ENCODE measurements around the gene MINAR2.

The MINAR2 gene

DNA sequence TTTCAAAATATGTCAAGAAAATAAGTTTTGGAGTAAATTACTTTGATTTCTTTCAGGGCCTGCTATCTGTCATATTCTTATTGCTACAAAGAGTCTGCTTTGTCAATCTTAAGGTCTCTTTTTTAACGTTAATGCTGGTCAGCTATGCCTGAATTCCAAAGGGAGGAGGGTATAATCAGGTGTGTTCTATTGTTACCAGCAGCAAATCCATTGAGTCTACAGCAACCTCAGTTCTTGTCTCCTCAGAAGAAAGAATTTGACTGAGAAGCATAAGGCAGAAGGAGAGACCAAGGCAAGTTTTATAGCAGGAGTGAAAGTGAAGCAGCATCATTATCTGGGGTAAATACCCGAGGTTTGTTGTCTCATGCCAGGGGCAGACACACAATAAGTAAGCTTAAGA is 23.7 kb upstream of the MINAR2 start:
- no peak overlapping the region for H3K4me3 ChIP-seq (ENCODE audit: low read length)
- TF ChIP-seq, protein P1, sequence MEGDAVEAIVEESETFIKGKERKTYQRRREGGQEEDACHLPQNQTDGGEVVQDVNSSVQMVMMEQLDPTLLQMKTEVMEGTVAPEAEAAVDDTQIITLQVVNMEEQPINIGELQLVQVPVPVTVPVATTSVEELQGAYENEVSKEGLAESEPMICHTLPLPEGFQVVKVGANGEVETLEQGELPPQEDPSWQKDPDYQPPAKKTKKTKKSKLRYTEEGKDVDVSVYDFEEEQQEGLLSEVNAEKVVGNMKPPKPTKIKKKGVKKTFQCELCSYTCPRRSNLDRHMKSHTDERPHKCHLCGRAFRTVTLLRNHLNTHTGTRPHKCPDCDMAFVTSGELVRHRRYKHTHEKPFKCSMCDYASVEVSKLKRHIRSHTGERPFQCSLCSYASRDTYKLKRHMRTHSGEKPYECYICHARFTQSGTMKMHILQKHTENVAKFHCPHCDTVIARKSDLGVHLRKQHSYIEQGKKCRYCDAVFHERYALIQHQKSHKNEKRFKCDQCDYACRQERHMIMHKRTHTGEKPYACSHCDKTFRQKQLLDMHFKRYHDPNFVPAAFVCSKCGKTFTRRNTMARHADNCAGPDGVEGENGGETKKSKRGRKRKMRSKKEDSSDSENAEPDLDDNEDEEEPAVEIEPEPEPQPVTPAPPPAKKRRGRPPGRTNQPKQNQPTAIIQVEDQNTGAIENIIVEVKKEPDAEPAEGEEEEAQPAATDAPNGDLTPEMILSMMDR (conservative IDR thresholded peaks at IDR 0.05; ENCODE audit: low read length) = no peak
- no peak for DNase-seq (ENCODE audit: low read depth)

DNA sequence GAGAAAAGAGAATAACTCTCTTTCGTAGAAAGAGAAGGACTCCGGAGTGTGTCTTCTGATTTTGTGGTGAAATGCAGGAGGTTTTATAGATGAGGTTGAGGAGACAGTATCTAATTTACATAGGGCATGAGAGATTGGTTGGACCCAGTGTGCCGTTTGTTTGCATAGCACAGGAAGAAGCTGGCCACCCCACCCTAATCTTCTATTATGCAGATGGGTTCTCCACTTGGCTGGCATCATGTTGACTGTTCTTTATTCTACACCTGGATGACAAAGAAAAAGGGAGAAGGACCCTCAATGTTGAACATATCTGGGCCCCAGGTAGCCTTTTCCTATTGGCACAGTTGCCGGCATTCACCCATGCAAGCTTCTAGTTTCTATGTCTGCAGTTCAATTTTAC is 23.2 kb upstream of the MINAR2 start:
- TF ChIP-seq, protein P1 (conservative IDR thresholded peaks at IDR 0.05; ENCODE audit: low read length) = no peak
- H3K4me3 ChIP-seq (ENCODE audit: low read length) = no peak overlapping the region
- DNase-seq (ENCODE audit: low read depth) = no peak

DNA sequence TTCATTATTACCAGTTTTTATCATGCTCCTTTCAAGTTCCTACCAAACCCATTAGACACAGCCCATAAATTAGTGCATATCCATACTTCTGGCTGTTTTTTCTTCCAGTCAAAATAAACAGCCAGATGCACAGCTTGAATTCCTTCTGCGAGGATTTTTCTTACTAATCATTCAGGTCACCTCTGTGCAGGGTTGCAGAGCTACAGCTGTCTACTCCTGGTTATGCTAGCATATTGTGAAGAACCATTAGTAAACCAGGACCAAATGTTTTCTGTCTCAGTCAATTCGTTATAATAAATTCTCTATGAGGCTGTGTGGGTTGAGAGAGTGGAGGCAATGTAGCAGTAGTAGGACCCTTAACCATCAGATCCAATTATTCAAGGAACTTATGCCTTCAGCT is 8.1 kb upstream of the MINAR2 start:
- no peak overlapping the region for H3K4me3 ChIP-seq (ENCODE audit: low read length)
- TF ChIP-seq, protein P1 (conservative IDR thresholded peaks at IDR 0.05; ENCODE audit: low read length) = no peak
- DNase-seq (ENCODE audit: low read depth) = no peak

DNA sequence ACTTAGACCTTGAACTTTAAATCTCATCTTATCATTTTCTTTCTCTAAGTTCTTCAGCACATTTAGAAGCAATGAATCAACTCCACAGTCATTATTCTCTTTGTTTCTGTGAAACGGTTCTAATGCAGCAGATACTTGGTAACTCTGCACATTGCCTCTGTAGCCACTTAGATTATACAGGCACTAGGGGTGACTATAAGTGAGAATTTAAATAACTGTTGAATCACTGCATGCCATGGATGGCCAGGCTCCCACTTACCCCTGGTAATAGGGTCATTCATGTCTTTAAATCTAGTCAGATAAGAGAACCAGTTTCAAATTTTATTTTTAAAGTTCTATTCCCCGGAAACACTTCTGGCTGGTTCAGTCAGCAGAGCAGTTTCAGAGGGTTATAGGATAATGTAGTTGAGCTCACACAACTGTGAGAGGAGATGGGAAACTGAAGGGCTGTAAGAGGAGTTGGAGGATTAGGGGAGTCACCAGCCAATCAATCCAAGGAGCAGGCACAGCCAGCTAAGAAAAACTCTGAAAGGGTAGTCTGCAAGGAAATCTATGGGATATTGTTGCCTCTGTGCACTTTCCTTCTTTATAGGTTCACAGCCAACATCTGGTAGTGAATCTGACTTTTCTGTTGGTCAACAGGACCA is 4.2 kb upstream of the MINAR2 start:
- TF ChIP-seq, protein P1 (conservative IDR thresholded peaks at IDR 0.05; ENCODE audit: low read length) = no peak
- DNase-seq (ENCODE audit: low read depth) = no peak
- no peak overlapping the region for H3K4me3 ChIP-seq (ENCODE audit: low read length)

DNA sequence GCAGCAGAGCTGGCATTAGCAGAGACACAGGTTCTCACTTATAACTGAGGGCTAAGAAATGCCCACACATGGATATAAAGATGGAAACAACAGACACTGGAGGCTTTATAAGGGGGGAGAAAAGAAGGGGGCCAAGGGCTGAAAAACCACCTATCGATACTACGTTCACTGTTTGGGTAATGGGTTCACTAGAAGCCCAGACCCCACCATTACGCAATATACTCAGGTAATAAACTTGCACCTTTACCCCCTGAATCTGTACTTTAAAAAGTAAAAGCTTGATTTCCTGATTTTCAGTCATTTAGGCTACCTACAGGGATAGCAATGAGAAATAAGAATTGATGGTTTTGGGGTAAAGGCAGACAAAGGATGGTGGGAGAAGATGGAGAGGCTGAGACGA is 1.9 kb upstream of the MINAR2 start:
- DNase-seq (ENCODE audit: low read depth) = no peak
- TF ChIP-seq, protein P1 (conservative IDR thresholded peaks at IDR 0.05; ENCODE audit: low read length) = no peak
- H3K4me3 ChIP-seq (ENCODE audit: low read length) = no peak overlapping the region

DNA sequence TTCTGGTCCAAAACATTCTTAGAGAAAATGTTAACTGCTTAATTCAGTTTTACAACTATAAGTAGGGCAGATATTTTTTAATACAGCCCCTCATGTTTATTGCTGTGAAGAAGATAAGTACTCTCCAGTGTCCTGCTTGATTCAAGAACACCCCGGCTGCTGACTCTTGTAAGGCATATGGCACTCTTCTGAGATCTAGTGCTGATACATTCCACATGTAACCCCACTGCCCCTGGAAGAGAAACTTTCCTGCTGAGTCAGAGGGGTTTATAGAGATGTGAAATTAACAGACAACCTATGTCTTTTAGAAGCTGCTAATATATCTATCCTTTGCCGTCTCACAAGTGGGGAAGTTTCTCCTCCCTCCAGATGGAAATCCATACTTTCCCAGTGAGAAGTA is 1.0 kb upstream of the MINAR2 start:
- DNase-seq (ENCODE audit: low read depth) = no peak
- TF ChIP-seq, protein P1 (conservative IDR thresholded peaks at IDR 0.05; ENCODE audit: low read length) = no peak
- no peak overlapping the region for H3K4me3 ChIP-seq (ENCODE audit: low read length)
